AG10803 (cell line): ENCODE data around the gene SSC5D.
A peak's percentile ranks its signal among the peaks of the same experiment; 100 is the strongest.

ENCODE experiments used
- DNase-seq: peaks from one replicate; pipeline ENCODE4 v3.0.0; 2010; ENCODE audit warnings: low read depth
- H3K4me3 ChIP-seq: 2 replicates; pipeline ENCODE4 v1.5.1; 2011; ENCODE audit warnings: mild to moderate bottlenecking, low read length, control low read depth
- TF ChIP-seq, protein P1 (sequence below): conservative IDR thresholded peaks from 2 replicates; pipeline ENCODE4 v1.5.1; 2011; ENCODE audit warnings: mild to moderate bottlenecking, low read length, control low read depth, inconsistent platforms

The SSC5D gene

DNA sequence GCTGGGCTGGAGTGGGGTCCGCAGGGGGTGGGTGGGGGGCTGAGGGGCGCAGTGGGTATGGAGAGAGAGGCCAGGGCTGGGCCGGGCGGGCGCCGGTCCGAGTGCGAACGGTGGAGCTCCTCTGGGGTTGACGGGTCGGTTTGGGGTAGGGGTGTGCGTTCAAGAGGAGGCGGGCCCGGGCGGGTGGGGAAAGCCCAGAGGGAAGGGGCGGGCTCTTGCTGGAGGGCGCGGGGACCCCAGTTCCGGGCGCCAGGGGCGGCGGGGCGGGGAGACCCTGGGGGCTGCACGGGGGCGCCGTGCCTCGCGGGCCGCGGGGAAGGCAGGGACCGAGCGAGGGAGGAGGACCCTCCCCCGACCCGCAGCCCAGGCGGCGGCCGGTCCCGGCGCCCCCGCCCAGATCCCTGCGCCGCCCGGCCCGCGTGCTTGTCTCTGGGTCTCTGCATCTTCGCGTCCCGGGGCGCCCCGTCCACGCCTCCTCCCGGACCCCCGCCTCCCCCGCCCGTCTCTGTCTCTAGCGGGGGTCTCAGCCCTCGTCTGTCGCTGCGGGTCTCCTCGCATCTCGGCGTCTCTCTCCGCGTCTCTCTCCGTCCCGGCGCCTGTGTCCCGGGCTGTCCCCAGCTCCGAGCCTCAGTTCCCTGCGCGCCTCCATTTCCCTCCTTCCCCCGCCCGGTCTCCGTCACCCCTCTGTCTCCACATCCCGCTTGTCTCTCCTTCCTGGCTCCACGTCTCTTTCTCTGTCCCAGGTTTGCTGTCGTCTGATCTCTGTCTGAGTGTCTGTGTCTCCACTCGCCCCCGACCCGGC lies 36.9 kb upstream of the SSC5D start:
- TF ChIP-seq, protein P1, sequence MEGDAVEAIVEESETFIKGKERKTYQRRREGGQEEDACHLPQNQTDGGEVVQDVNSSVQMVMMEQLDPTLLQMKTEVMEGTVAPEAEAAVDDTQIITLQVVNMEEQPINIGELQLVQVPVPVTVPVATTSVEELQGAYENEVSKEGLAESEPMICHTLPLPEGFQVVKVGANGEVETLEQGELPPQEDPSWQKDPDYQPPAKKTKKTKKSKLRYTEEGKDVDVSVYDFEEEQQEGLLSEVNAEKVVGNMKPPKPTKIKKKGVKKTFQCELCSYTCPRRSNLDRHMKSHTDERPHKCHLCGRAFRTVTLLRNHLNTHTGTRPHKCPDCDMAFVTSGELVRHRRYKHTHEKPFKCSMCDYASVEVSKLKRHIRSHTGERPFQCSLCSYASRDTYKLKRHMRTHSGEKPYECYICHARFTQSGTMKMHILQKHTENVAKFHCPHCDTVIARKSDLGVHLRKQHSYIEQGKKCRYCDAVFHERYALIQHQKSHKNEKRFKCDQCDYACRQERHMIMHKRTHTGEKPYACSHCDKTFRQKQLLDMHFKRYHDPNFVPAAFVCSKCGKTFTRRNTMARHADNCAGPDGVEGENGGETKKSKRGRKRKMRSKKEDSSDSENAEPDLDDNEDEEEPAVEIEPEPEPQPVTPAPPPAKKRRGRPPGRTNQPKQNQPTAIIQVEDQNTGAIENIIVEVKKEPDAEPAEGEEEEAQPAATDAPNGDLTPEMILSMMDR: no peak
- H3K4me3 ChIP-seq: no peak overlapping the region
- DNase-seq: no peak

DNA sequence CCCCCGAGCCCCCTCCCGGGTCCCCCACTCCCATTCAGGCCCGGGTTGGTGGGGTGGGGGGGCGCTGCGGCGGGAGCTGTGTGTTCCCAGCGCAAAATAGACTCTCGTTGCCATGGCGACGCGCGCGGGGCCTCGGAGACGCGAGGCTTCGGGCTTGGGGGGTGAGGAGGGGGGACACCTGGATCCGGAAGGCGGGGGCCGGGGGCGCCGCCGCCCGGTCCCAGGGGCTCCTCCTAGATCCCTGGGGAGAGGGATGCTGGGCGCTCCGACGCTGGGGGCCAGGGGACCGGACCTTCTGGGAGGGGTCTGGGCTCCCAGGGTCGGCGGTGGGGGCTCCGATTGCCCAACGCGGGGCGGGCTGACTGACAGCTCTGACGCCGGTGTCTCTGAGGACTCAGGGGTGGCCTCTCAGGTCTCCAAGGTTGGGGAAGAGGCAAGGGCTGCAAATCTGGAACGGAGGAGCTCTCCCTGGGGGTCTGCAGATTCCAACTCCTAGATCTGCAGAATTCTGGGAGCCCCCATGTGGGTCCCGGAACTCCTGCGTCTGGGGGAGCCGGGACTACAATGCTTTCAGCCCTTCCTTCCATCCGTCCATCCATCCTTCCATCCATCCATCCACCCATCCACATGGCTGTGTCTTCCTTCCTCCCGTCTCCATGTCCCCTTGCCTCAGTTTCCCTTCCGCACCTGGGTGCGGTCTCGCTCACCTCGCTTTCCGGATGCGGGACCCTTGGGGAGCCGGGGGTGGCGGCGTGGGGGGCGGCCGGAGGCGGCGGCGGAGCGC lies 36.1 kb upstream of the SSC5D start:
- H3K4me3 ChIP-seq: no peak overlapping the region
- TF ChIP-seq, protein P1: no peak
- DNase-seq: no peak

DNA sequence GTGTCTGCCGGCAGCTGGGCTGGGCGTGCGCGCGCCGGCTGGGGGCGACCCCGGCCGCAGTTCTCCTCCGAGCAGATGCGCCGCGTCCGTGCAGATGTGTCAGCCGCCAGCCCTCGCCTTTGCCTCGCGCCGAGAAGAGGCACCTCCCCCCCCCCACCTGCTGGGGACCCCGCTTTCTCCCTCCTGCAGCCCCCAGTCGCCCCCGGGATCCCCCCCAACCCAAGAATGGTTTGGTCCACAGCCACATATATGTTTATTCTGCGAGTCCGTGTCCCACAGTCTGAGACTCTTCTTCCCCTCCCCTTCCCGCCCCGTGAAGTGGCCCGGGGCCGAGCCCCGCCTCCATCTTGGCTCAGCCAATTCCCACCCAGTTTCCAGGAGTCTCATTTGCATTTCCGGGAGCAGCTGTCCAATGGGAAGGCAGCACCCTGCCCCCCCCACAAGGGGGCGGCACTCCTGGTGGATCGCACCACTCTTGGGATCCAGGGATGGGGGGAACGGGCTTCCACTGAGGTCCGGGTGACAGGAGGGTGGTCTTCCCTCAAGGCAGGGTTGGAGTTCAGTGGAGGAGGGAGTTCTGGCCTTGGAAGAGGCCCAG lies 35.4 kb upstream of the SSC5D start:
- H3K4me3 ChIP-seq: no peak overlapping the region
- TF ChIP-seq, protein P1: peak; percentile 21; the same call in 1 of the 2 replicates
- peak; percentile 59 for DNase-seq

DNA sequence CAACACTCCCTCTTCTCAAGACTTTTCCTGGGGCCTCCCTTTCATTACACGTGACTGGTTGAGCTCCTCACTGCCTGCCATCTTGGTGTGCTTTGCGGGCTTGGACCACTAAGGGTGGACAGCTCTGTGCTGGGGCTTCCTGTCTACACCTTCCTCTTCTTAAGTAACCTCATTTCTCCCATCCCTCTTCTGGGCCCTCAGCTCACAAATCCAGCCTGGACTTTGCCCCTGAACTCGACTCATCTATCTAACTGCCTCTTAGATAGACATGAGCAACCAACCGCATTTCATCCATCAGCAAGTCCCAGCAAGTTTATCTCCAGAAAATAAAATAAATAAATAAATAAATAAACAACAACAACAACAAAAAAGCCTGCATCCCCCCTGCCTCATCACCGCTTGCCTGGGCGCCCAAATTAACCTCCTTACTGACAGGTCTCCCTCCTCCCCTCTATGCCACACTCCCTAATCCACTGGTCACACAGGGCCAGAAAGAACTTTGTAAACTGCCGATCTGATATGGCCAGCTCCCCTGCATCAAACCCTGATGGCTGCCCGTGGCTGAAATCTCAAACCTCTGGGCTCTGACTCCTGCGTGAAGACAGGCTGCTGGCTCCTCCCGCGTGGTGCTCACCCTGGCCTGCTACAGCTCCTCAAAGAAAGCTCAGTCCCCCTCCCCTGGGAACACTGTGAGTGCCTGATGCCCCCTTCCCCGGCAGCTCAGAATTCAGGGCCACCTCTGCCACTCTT lies 34.5 kb upstream of the SSC5D start:
- TF ChIP-seq, protein P1: no peak
- no peak overlapping the region for H3K4me3 ChIP-seq
- DNase-seq: no peak

DNA sequence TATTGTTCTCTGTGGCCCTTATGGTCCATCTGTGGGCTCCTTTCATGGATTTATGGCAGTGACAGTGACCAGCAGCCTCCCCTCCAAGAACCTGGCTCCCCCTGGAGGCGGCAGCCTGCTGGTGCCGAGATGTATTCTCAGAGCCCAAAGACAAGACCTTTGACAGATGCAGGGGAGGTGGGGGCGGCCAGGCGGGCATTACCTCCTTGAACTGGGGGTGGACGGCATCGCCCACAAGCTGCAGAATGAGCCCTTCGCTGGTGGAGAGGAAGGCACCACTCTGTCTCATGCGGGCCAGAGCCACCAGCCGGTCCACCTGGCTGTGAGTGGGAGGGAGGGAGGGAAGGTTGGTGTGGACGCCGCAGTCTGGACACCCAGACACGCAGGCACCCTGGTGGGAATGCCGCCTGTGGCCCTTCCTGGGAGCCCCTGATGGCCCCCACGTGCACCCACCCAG lies 33.4 kb upstream of the SSC5D start:
- peak; percentile 26 for DNase-seq
- TF ChIP-seq, protein P1: peak; percentile 66

DNA sequence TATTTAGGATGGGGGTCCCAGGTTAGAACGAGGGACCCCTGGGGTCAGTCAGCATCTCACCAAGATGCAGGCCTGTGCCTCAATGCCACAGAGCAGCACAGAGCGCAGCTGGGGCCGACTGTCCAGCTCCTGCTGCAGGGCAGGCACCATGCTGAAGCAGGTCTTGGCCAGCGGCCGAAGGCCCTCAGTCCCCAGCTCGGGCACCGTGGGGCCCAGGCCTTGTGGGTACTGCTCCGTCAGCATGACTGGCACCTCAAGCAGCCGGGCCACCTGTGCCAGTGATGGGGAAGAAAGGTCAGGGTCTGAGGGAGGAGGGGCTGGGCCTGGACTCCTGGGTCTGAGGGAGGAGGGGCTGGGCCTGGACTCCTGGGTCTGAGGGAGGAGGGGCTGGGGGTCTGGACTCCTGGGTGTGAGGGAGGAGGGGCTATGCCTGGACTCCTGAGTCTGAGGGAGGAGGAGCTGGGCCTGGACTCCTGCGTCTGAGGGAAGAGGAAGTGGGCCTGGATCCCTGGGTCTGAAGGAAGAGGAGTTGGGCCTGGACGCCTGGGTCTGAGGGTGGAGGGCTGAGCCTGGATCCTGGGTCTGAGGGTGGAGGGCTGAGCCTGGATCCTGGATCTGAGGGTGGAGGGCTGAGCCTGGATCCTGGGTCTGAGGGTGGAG lies 32.5 kb upstream of the SSC5D start:
- TF ChIP-seq, protein P1: no peak
- DNase-seq: no peak
- H3K4me3 ChIP-seq: no peak overlapping the region

More for the DNA sequence above, 33.4 kb upstream of the SSC5D start:
- H3K4me3 ChIP-seq: no peak overlapping the region
